ENCODE data around the gene SLC16A6.
A peak's percentile ranks its signal among the peaks of the same experiment; 100 is the strongest.
"Not testable (repeated sequence)": the region's sequence is repeated elsewhere in the genome, so short reads cannot be mapped to it uniquely, and the experiment has no call there.

SLC16A6 gene

GRCh38 chr17:68319410-68320162, 28.7 kb upstream of the SLC16A6 start:
- Mint-ChIP-seq H3K27ac (no peak overlapping the region), H3K4me3 (no peak overlapping the region), H3K4me1 (ENCODE audit: low read depth) (peaks cover 35% of the 10 kb centered on the region), H3K36me3 (ENCODE audit: low read depth) (no peaks in the 10 kb centered on the region), H3K27me3 (no peaks in the 10 kb centered on the region), H3K9me3 (no peaks in the 10 kb centered on the region)
- DNase-seq: no peak

- no peak for DNase-seq
- Mint-ChIP-seq H3K4me3 (no peak overlapping the region), H3K36me3 (ENCODE audit: low read depth) (no peaks in the 10 kb centered on the region), H3K27ac (no peak overlapping the region), H3K27me3 (no peaks in the 10 kb centered on the region), H3K9me3 (no peaks in the 10 kb centered on the region), H3K4me1 (ENCODE audit: low read depth) (peaks cover 33% of the 10 kb centered on the region)
Measured at GRCh38 chr17:68318103-68318991, 27.4 kb upstream of the SLC16A6 start.

- no peak for DNase-seq
- no peak overlapping the region for H3K4me3 Mint-ChIP-seq
- no peaks in the 10 kb centered on the region for H3K36me3 Mint-ChIP-seq (ENCODE audit: low read depth)
- no peaks in the 10 kb centered on the region for H3K9me3 Mint-ChIP-seq
- no peaks in the 10 kb centered on the region for H3K27me3 Mint-ChIP-seq
- peaks cover 39% of the 10 kb centered on the region for H3K4me1 Mint-ChIP-seq (ENCODE audit: low read depth)
- no peak overlapping the region for H3K27ac Mint-ChIP-seq
Measured at GRCh38 chr17:68317458-68317857, 26.5 kb upstream of the SLC16A6 start.

- no peak overlapping the region for H3K4me3 Mint-ChIP-seq
- H3K9me3 Mint-ChIP-seq: no peaks in the 10 kb centered on the region
- H3K36me3 Mint-ChIP-seq (ENCODE audit: low read depth): no peaks in the 10 kb centered on the region
- no peak overlapping the region for H3K27ac Mint-ChIP-seq
- no peak for DNase-seq
- peaks cover 51% of the 10 kb centered on the region for H3K4me1 Mint-ChIP-seq (ENCODE audit: low read depth)
- no peaks in the 10 kb centered on the region for H3K27me3 Mint-ChIP-seq
Measured at GRCh38 chr17:68315930-68316329, 25.0 kb upstream of the SLC16A6 start.

- Mint-ChIP-seq H3K27ac (no peak overlapping the region), H3K27me3 (no peaks in the 10 kb centered on the region), H3K9me3 (no peaks in the 10 kb centered on the region), H3K4me1 (ENCODE audit: low read depth) (peaks cover 60% of the 10 kb centered on the region), H3K4me3 (no peak overlapping the region), H3K36me3 (ENCODE audit: low read depth) (no peaks in the 10 kb centered on the region)
- DNase-seq: no peak
Measured at GRCh38 chr17:68314916-68315535, 24.1 kb upstream of the SLC16A6 start.

- DNase-seq: peak; percentile 46
Measured at GRCh38 chr17:68310152-68310551, 19.2 kb upstream of the SLC16A6 start.

GRCh38 chr17:68309066-68309670, 18.2 kb upstream of the SLC16A6 start:
- H3K9me3 Mint-ChIP-seq, H3K4me3 Mint-ChIP-seq, DNase-seq, H3K27ac Mint-ChIP-seq, H3K27me3 Mint-ChIP-seq: not testable (repeated sequence)
- Mint-ChIP-seq H3K4me1 (ENCODE audit: low read depth) (peaks cover 44% of the 10 kb centered on the region), H3K36me3 (ENCODE audit: low read depth) (peaks cover 13% of the 10 kb centered on the region)

More at GRCh38 chr17:68310152-68310551, 19.2 kb upstream of the SLC16A6 start:
- H3K9me3 Mint-ChIP-seq: no peaks in the 10 kb centered on the region
- H3K27ac Mint-ChIP-seq: no peak overlapping the region
- peaks cover 13% of the 10 kb centered on the region for H3K36me3 Mint-ChIP-seq (ENCODE audit: low read depth)
- peaks cover 50% of the 10 kb centered on the region for H3K4me1 Mint-ChIP-seq (ENCODE audit: low read depth)
- H3K4me3 Mint-ChIP-seq: no peak overlapping the region
- no peaks in the 10 kb centered on the region for H3K27me3 Mint-ChIP-seq

- peaks cover 13% of the 10 kb centered on the region for H3K36me3 Mint-ChIP-seq (ENCODE audit: low read depth)
- H3K27ac Mint-ChIP-seq, H3K4me3 Mint-ChIP-seq, DNase-seq, H3K27me3 Mint-ChIP-seq, H3K9me3 Mint-ChIP-seq: not testable (repeated sequence)
- peaks cover 38% of the 10 kb centered on the region for H3K4me1 Mint-ChIP-seq (ENCODE audit: low read depth)
Measured at GRCh38 chr17:68308486-68308885, 17.6 kb upstream of the SLC16A6 start.

- no peak for DNase-seq
- Mint-ChIP-seq H3K9me3 (no peaks in the 10 kb centered on the region), H3K27ac (no peak overlapping the region), H3K4me3 (no peak overlapping the region), H3K4me1 (ENCODE audit: low read depth) (peaks cover 31% of the 10 kb centered on the region), H3K36me3 (ENCODE audit: low read depth) (peaks cover 13% of the 10 kb centered on the region), H3K27me3 (no peaks in the 10 kb centered on the region)
Measured at GRCh38 chr17:68307443-68307842, 16.5 kb upstream of the SLC16A6 start.

- DNase-seq: no peak
- H3K4me3 Mint-ChIP-seq: no peak overlapping the region
- H3K9me3 Mint-ChIP-seq: no peaks in the 10 kb centered on the region
- H3K36me3 Mint-ChIP-seq (ENCODE audit: low read depth): peaks cover 13% of the 10 kb centered on the region
- H3K27me3 Mint-ChIP-seq: no peaks in the 10 kb centered on the region
- peaks cover 27% of the 10 kb centered on the region for H3K4me1 Mint-ChIP-seq (ENCODE audit: low read depth)
- no peak overlapping the region for H3K27ac Mint-ChIP-seq
Measured at GRCh38 chr17:68306819-68307218, 15.9 kb upstream of the SLC16A6 start.

GRCh38 chr17:68305142-68305541, 14.2 kb upstream of the SLC16A6 start:
- no peaks in the 10 kb centered on the region for H3K9me3 Mint-ChIP-seq
- no peaks in the 10 kb centered on the region for H3K27me3 Mint-ChIP-seq
- no peak overlapping the region for H3K27ac Mint-ChIP-seq
- peaks cover 13% of the 10 kb centered on the region for H3K36me3 Mint-ChIP-seq (ENCODE audit: low read depth)
- no peak for DNase-seq
- no peak overlapping the region for H3K4me3 Mint-ChIP-seq
- H3K4me1 Mint-ChIP-seq (ENCODE audit: low read depth): peaks cover 16% of the 10 kb centered on the region

GRCh38 chr17:68304706-68305105, 13.8 kb upstream of the SLC16A6 start:
- DNase-seq: no peak
- H3K27me3 Mint-ChIP-seq: no peaks in the 10 kb centered on the region
- H3K4me1 Mint-ChIP-seq (ENCODE audit: low read depth): peaks cover 12% of the 10 kb centered on the region
- no peaks in the 10 kb centered on the region for H3K9me3 Mint-ChIP-seq
- no peak overlapping the region for H3K4me3 Mint-ChIP-seq
- no peak overlapping the region for H3K27ac Mint-ChIP-seq
- peaks cover 13% of the 10 kb centered on the region for H3K36me3 Mint-ChIP-seq (ENCODE audit: low read depth)

GRCh38 chr17:68302666-68303065, 11.7 kb upstream of the SLC16A6 start:
- no peaks in the 10 kb centered on the region for H3K27me3 Mint-ChIP-seq
- H3K36me3 Mint-ChIP-seq (ENCODE audit: low read depth): peaks cover 8% of the 10 kb centered on the region
- no peak for DNase-seq
- no peaks in the 10 kb centered on the region for H3K9me3 Mint-ChIP-seq
- no peak overlapping the region for H3K27ac Mint-ChIP-seq
- peaks cover 18% of the 10 kb centered on the region for H3K4me1 Mint-ChIP-seq (ENCODE audit: low read depth)
- H3K4me3 Mint-ChIP-seq: no peak overlapping the region

- no peak for DNase-seq
- H3K9me3 Mint-ChIP-seq: no peaks in the 10 kb centered on the region
- peaks cover 19% of the 10 kb centered on the region for H3K4me1 Mint-ChIP-seq (ENCODE audit: low read depth)
- peaks cover 2% of the 10 kb centered on the region for H3K36me3 Mint-ChIP-seq (ENCODE audit: low read depth)
- H3K4me3 Mint-ChIP-seq: no peak overlapping the region
- no peaks in the 10 kb centered on the region for H3K27me3 Mint-ChIP-seq
- no peak overlapping the region for H3K27ac Mint-ChIP-seq
Measured at GRCh38 chr17:68302066-68302564, 11.2 kb upstream of the SLC16A6 start.
